ENCODE measurements around the gene TRPM5. TPM values are rescaled to one million over a fixed set of nuclear protein-coding genes. Genes with fewer than 3 reads are reported as not detected.

The TRPM5 gene
- total and polyA plus RNA-seq, 2 donors (not counting 1 experiment from before 2014, with no cell fraction given) = 0.03 TPM; not detected in 1

- Histone ChIP-seq H2AFZ (ENCODE audit: insufficient read depth, low read depth, low read length, poor library complexity, severe bottlenecking) (no peak overlapping the region), H3K9me3 (ENCODE audit: control extremely low read depth in 1 of 3, control insufficient read depth in 2 of 3, insufficient read depth in 1 of 3, low read length in 2 of 3) (no peaks in the 10 kb centered on the region), H3K9ac (ENCODE audit: low read length) (no peak overlapping the region), H3K4me3 (ENCODE audit: control extremely low read depth in 1 of 5, extremely low read depth in 1 of 5, insufficient read depth in 1 of 5, low read depth in 2 of 5, low read length in 4 of 5) (no peak overlapping the region), H3K4me1 (ENCODE audit: control insufficient read depth in 2 of 2, insufficient read depth in 2 of 2, low read length in 2 of 2) (peaks cover 0 to 1% of the 10 kb centered on the region in 2 donors), H3K79me2 (ENCODE audit: control insufficient read depth, insufficient read depth, low read length) (no peaks in the 10 kb centered on the region), H3K27me3 (replicated peaks in 1 of 4; ENCODE audit: control extremely low read depth in 1 of 4, control insufficient read depth in 3 of 4, insufficient read depth in 4 of 4, low read length in 3 of 4) (no peaks in the 10 kb centered on the region), H4K20me1 (ENCODE audit: control insufficient read depth, insufficient read depth, low read length, poor library complexity, severe bottlenecking) (no peaks in the 10 kb centered on the region), H3K27ac (ENCODE audit: low read length in 2 of 2) (no peak overlapping the region), H3K36me3 (replicated peaks in 1 of 2; ENCODE audit: control extremely low read depth in 1 of 2, control insufficient read depth in 1 of 2, extremely low read depth in 1 of 2, insufficient read depth in 2 of 2, low read length in 1 of 2) (no peaks in the 10 kb centered on the region), H3K4me2 (replicated peaks; ENCODE audit: low read depth, low read length, poor library complexity, severe bottlenecking) (no peak overlapping the region)
- no peak for TF ChIP-seq EZH2 (IDR thresholded peaks at IDR 0.05; ENCODE audit: borderline replicate concordance, insufficient read depth, low read depth, low read length, poor library complexity, severe bottlenecking)
- TF ChIP-seq CTCF (IDR thresholded peaks at IDR 0.05) = no peak
- WGBS (ENCODE audit: insufficient coverage) = 91% methylated on average over 35 of the region's 35 CpGs
- Mint-ChIP-seq H3K4me1 (peaks cover under 1% of the 10 kb centered on the region), H3K9me3 (ENCODE audit: insufficient read depth) (no peaks in the 10 kb centered on the region), H3K4me3 (no peak overlapping the region), H3K27ac (no peak overlapping the region), H3K27me3 (no peaks in the 10 kb centered on the region)
- CTCF ChIA-PET = interaction anchor here (11.1 kb wide), 1 partner anchor 110 kb away, joined by 583 read pairs; the partner anchor contains the start of genes C11orf21 and TSPAN32
- DNase-seq (no peak), ATAC-seq (ENCODE audit: low read depth) (no peak)
- POLR2A ChIA-PET = no interaction called here
- intact Hi-C loops (cut with micrococcal nuclease) = no loop called here
Measured at GRCh38 chr11:2414616-2415015, 29.7 kb downstream of the TRPM5 start.

DNA sequence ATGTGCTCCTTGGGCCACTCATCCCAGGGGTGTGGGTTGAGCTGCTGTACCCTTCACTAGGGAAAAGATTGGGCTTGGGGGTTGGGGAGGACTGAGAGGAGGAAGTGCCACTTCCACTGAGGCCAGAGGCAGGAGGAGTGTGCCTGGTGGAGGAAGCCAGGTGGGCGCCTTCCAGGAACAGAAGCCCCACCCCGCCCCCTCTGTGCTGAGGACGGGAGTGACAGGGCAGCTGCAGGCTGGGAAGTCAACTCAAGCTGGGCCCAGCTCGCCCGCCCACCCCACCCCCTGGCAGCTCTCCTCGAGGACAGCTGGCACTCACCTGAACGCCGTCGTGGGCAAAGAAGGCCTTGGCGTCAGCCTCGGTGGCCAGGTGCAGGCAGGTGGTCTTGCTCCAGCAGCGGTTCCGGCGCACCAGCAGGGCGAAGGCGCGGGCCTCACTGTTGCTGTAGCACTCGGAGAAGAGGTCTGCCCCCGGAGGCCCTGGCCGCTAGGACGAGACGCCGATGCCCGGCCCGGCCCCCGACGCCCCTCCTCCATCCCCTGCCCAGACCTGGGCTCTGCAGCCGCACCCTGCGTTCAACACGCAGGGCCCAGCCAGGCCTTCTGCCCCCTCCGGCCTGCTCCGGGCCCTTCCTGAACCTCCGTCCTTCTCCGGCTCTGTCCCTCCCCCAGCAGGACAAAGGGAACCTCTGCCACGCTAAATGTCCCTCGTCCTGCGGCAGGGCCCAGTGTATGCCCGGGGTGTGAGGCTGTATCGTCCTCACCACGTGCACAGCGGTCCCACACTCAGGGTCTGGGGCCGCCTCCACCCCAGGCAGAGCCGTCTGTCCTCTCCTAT lies 30.4 kb downstream of the TRPM5 start:
- H3K4me1 Mint-ChIP-seq = no peaks in the 10 kb centered on the region
- H3K9me3 ChIP-seq (ENCODE audit: control extremely low read depth in 1 of 3, control insufficient read depth in 2 of 3, insufficient read depth in 1 of 3, low read length in 2 of 3) = no peaks in the 10 kb centered on the region
- no peaks in the 10 kb centered on the region for H3K36me3 ChIP-seq (replicated peaks in 1 of 2; ENCODE audit: control extremely low read depth in 1 of 2, control insufficient read depth in 1 of 2, extremely low read depth in 1 of 2, insufficient read depth in 2 of 2, low read length in 1 of 2)
- no peak overlapping the region for H3K27ac Mint-ChIP-seq
- no peak overlapping the region for H3K4me3 Mint-ChIP-seq
- no peak overlapping the region for H2AFZ ChIP-seq (ENCODE audit: insufficient read depth, low read depth, low read length, poor library complexity, severe bottlenecking)
- 88% methylated on average over 43 of the region's 43 CpGs for WGBS (ENCODE audit: insufficient coverage)
- H3K79me2 ChIP-seq (ENCODE audit: control insufficient read depth, insufficient read depth, low read length) = no peaks in the 10 kb centered on the region
- H3K9me3 Mint-ChIP-seq (ENCODE audit: insufficient read depth) = no peaks in the 10 kb centered on the region
- H3K4me3 ChIP-seq (ENCODE audit: control extremely low read depth in 1 of 5, extremely low read depth in 1 of 5, insufficient read depth in 1 of 5, low read depth in 2 of 5, low read length in 4 of 5) = no peak overlapping the region
- H4K20me1 ChIP-seq (ENCODE audit: control insufficient read depth, insufficient read depth, low read length, poor library complexity, severe bottlenecking) = no peaks in the 10 kb centered on the region
- TF ChIP-seq EZH2 (IDR thresholded peaks at IDR 0.05; ENCODE audit: borderline replicate concordance, insufficient read depth, low read depth, low read length, poor library complexity, severe bottlenecking) (no peak), CTCF (IDR thresholded peaks at IDR 0.05) (no peak)
- H3K27me3 Mint-ChIP-seq = no peaks in the 10 kb centered on the region
- DNase-seq (no peak), ATAC-seq (ENCODE audit: low read depth) (no peak)
- CTCF ChIA-PET = interaction anchor here (11.1 kb wide), 1 partner anchor 109 kb away, joined by 583 read pairs; the partner anchor contains the start of genes C11orf21 and TSPAN32
- no peaks in the 10 kb centered on the region for H3K27me3 ChIP-seq (replicated peaks in 1 of 4; ENCODE audit: control extremely low read depth in 1 of 4, control insufficient read depth in 3 of 4, insufficient read depth in 4 of 4, low read length in 3 of 4)
- POLR2A ChIA-PET = no interaction called here
- no peak overlapping the region for H3K4me2 ChIP-seq (replicated peaks; ENCODE audit: low read depth, low read length, poor library complexity, severe bottlenecking)
- intact Hi-C loops (cut with micrococcal nuclease) = no loop called here
- no peak overlapping the region for H3K9ac ChIP-seq (ENCODE audit: low read length)
- no peaks in the 10 kb centered on the region for H3K4me1 ChIP-seq (ENCODE audit: control insufficient read depth in 2 of 2, insufficient read depth in 2 of 2, low read length in 2 of 2)
- H3K27ac ChIP-seq (ENCODE audit: low read length in 2 of 2) = no peak overlapping the region
